Activated naive CD4-positive, alpha-beta T cell treated with anti-CD3 and anti-CD28 coated beads, Interleukin-2, amount 10 ng/mL, durations not matched to agents 7 days and 5 days (primary cell): ENCODE measurements around the gene HHLA2.

Experiments used
- CTCF ChIA-PET: fragments of 350-600 bp; sonication (Branson Sonifier 250); formaldehyde crosslinking; loops from one replicate; lab custom pipeline; 2021; ENCODE audit warnings: antibody characterized with exemption; lab: Charles Lee
- DNase-seq: peaks from one replicate; pipeline ENCODE4 v3.0.0-alpha.2; 2020
- H3K27ac Mint-ChIP-seq: one replicate; pipeline ENCODE4 v1.8.0; 2021; ENCODE audit warnings: mild to moderate bottlenecking, moderate library complexity, mixed read lengths
- H3K27me3 Mint-ChIP-seq: one replicate; pipeline ENCODE4 v1.8.0; 2021; ENCODE audit warnings: mild to moderate bottlenecking, mixed read lengths
- H3K36me3 Mint-ChIP-seq: one replicate; pipeline ENCODE4 v1.8.0; 2021; ENCODE audit warnings: mixed read lengths
- H3K4me1 Mint-ChIP-seq: one replicate; pipeline ENCODE4 v1.8.0; 2021; ENCODE audit warnings: mixed read lengths
- H3K4me3 Mint-ChIP-seq: one replicate; pipeline ENCODE4 v1.8.0; 2021; ENCODE audit warnings: mild to moderate bottlenecking, moderate library complexity, mixed read lengths
- H3K9me3 Mint-ChIP-seq: one replicate; pipeline ENCODE4 v1.8.0; 2021; ENCODE audit warnings: mixed read lengths

Gene HHLA2

DNA sequence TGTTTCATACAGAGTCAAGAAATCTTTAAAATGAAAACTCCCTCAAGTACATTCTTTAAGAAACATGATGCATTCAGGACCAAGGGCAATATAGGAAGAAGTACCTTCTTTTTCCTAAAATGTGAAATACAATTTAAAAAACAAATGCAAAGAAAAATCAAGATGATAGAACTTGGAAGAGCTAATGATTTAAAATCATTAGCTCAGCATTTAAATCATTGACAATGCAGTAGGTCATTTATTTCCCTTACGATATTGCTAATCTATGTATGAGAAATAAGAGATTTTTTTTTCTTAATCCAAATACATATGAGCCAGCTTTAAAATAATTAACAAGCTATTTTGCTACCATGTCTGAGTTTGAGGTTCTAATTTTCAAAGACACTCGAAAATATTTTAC lies 105.5 kb downstream of the HHLA2 start:
- H3K36me3 Mint-ChIP-seq: no peaks in the 10 kb centered on the region
- no peak overlapping the region for H3K27ac Mint-ChIP-seq
- peaks cover 15% of the 10 kb centered on the region for H3K27me3 Mint-ChIP-seq
- CTCF ChIA-PET: interaction anchor here (2.5 kb wide), 1 partner anchor 249 kb away, joined by 6 read pairs; no protein-coding TSS in a partner anchor
- peaks cover 6% of the 10 kb centered on the region for H3K4me1 Mint-ChIP-seq
- peaks cover 6% of the 10 kb centered on the region for H3K9me3 Mint-ChIP-seq
- DNase-seq: no peak
- no peak overlapping the region for H3K4me3 Mint-ChIP-seq

- Mint-ChIP-seq H3K27me3 (peaks cover 8% of the 10 kb centered on the region), H3K9me3 (peaks cover 6% of the 10 kb centered on the region), H3K4me1 (peaks cover 13% of the 10 kb centered on the region), H3K36me3 (no peaks in the 10 kb centered on the region), H3K4me3 (no peak overlapping the region), H3K27ac (no peak overlapping the region)
- CTCF ChIA-PET: interaction anchor here (0.7 kb wide), 1 partner anchor 10 kb away, joined by 4 read pairs; no protein-coding TSS in a partner anchor
- DNase-seq: no peak
Observed at GRCh38 chr3:108403198-108403597, 106.8 kb downstream of the HHLA2 start.

- Mint-ChIP-seq H3K4me3 (no peak overlapping the region), H3K27ac (no peak overlapping the region), H3K9me3 (peaks cover 6% of the 10 kb centered on the region), H3K36me3 (no peaks in the 10 kb centered on the region), H3K4me1 (peaks cover 13% of the 10 kb centered on the region), H3K27me3 (peaks cover 3% of the 10 kb centered on the region)
- DNase-seq: no peak
- CTCF ChIA-PET: interaction anchor here (0.7 to 3.7 kb wide), 3 partner anchors 11 to 251 kb away, joined by 4 to 27 read pairs (median 5); no protein-coding TSS in a partner anchor
Observed at GRCh38 chr3:108403686-108404345, 107.5 kb downstream of the HHLA2 start.

- DNase-seq: no peak
- no peaks in the 10 kb centered on the region for H3K36me3 Mint-ChIP-seq
- CTCF ChIA-PET: interaction anchor here (1.3 to 3.7 kb wide), 3 partner anchors 15 to 251 kb away, joined by 5 to 27 read pairs (median 5); no protein-coding TSS in a partner anchor
Observed at GRCh38 chr3:108404368-108404767, 108.0 kb downstream of the HHLA2 start.

GRCh38 chr3:108406063-108406660 lies 109.8 kb downstream of the HHLA2 start:
- Mint-ChIP-seq H3K36me3 (no peaks in the 10 kb centered on the region), H3K27me3 (peaks cover 8% of the 10 kb centered on the region), H3K27ac (no peak overlapping the region), H3K4me1 (peaks cover 13% of the 10 kb centered on the region), H3K9me3 (no peaks in the 10 kb centered on the region), H3K4me3 (no peak overlapping the region)
- CTCF ChIA-PET: interaction anchor here (1.1 to 3.7 kb wide), 5 partner anchors 250 to 470 kb away, joined by 3 to 27 read pairs (median 4); no protein-coding TSS in a partner anchor
- no peak for DNase-seq

More at GRCh38 chr3:108404368-108404767, 108.0 kb downstream of the HHLA2 start:
- Mint-ChIP-seq H3K9me3 (peaks cover 6% of the 10 kb centered on the region), H3K27ac (no peak overlapping the region), H3K4me1 (peaks cover 13% of the 10 kb centered on the region), H3K27me3 (peaks cover 4% of the 10 kb centered on the region), H3K4me3 (no peak overlapping the region)

DNA sequence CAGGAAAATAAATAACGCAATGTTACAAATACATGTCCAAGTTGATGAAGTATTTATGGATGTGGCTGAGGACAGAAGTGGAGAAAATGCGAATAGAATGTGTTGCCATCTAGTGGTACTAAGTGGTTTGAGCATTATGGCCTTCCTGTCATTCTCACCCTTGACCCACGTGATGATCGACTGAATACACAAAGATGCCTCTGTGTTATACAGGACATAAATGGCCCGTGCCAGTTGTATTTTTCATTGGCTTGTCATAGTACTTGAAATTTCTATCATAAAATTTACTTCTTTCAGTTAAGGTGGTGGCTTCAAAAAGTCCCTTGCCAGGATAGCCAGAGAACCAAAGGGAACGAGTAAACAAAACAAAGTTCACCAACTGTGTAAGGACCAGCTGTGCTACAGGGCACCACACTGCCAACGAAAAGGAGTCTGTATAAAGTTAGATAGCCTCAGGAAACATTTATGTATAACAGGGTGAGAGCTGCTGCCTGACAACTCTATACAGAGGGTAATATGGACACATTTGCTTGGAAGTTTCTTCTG lies 110.4 kb downstream of the HHLA2 start:
- Mint-ChIP-seq H3K36me3 (no peaks in the 10 kb centered on the region), H3K27me3 (peaks cover 8% of the 10 kb centered on the region), H3K27ac (no peak overlapping the region), H3K9me3 (no peaks in the 10 kb centered on the region), H3K4me1 (peaks cover 13% of the 10 kb centered on the region), H3K4me3 (no peak overlapping the region)
- no peak for DNase-seq
- CTCF ChIA-PET: interaction anchor here (0.7 to 3.7 kb wide), 5 partner anchors 15 to 254 kb away, joined by 3 to 27 read pairs (median 3); no protein-coding TSS in a partner anchor

DNA sequence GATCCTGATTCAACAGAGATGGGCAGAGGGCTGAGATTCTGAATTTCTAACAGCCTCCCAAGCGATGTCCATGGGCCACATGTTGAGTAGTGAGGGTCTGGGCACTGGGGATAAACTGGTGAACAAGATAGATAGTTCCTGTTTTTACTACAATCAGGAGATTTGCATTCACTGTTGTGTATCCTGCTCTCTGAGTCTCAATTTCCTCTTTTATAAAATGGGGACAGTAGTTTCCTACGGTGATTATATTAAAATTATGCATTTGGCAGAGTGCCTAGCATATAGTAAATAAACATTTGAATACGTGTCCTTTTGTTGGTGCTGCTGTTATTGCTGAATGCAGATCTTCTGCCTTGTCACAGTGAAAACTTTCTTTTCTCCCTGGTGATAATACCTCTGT lies 111.5 kb downstream of the HHLA2 start:
- Mint-ChIP-seq H3K4me1 (peaks cover 13% of the 10 kb centered on the region), H3K27me3 (peaks cover 8% of the 10 kb centered on the region), H3K27ac (no peak overlapping the region), H3K36me3 (peaks cover under 1% of the 10 kb centered on the region), H3K9me3 (no peaks in the 10 kb centered on the region), H3K4me3 (no peak overlapping the region)
- no peak for DNase-seq
- CTCF ChIA-PET: interaction anchor here (1.7 kb wide), 1 partner anchor 254 kb away, joined by 5 read pairs; no protein-coding TSS in a partner anchor

DNA sequence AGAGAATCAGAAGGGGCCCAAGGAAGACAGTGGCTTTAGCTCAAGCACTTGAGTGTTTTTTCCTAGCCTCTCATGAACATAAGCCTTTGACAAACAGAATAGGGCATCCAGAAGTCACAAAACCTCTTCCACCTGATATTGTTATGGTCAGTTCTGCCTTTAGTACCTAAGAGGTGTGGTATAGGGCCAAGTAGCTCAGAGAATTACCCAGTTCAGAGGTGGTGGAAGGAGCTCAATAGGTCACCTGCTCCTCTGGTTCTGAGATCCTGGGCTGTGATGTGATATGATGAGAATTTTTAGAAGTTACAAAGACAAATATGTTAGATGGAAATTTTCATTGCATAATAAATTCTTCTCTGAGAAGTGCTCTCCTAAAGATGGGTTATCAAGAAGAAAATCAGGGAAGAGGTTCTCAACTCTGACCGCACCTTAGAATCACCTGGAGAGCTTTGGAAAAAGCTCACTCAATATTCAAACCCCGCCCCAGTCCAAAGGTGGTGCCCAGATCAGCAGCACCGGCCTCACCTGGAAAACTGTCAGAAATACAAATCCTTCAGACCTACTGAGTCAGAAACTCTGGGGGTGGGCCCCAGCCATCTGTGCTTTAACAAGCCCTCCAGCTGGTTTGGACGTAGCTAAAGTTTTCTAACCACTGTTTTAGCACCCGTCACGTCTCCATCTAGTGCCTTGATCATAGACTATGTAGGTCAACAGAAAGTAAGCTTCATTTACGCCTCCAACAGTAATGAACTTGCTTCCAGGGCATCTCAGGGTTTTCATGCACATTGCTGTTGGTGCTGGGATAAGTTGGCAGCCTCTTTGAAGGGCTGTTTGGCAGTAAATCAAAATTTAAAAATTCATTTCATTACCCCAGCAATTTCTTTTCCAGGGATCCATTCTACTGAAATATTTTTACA lies 112.8 kb downstream of the HHLA2 start:
- H3K27ac Mint-ChIP-seq: no peak overlapping the region
- peaks cover 1% of the 10 kb centered on the region for H3K36me3 Mint-ChIP-seq
- H3K4me3 Mint-ChIP-seq: no peak overlapping the region
- H3K27me3 Mint-ChIP-seq: peaks cover 8% of the 10 kb centered on the region
- H3K9me3 Mint-ChIP-seq: no peaks in the 10 kb centered on the region
- CTCF ChIA-PET: interaction anchor here (0.7 to 1.7 kb wide), 3 partner anchors 138 to 470 kb away, joined by 3 to 5 read pairs (median 3); no protein-coding TSS in a partner anchor
- peaks cover 13% of the 10 kb centered on the region for H3K4me1 Mint-ChIP-seq
- DNase-seq: no peak

GRCh38 chr3:108409800-108410178 lies 113.4 kb downstream of the HHLA2 start:
- Mint-ChIP-seq H3K36me3 (peaks cover 1% of the 10 kb centered on the region), H3K4me3 (no peak overlapping the region), H3K4me1 (peaks cover 13% of the 10 kb centered on the region), H3K27me3 (peaks cover 8% of the 10 kb centered on the region), H3K9me3 (no peaks in the 10 kb centered on the region), H3K27ac (no peak overlapping the region)
- CTCF ChIA-PET: interaction anchor here (0.7 to 1.7 kb wide), 2 partner anchors 138 to 256 kb away, joined by 3 to 5 read pairs; no protein-coding TSS in a partner anchor
- no peak for DNase-seq

- DNase-seq: no peak
- CTCF ChIA-PET: interaction anchor here (0.7 to 1.3 kb wide), 2 partner anchors 38 to 258 kb away, joined by 3 to 5 read pairs; no protein-coding TSS in a partner anchor
- Mint-ChIP-seq H3K27me3 (peaks cover 8% of the 10 kb centered on the region), H3K4me1 (peaks cover 13% of the 10 kb centered on the region), H3K9me3 (no peaks in the 10 kb centered on the region), H3K27ac (no peak overlapping the region), H3K4me3 (no peak overlapping the region), H3K36me3 (peaks cover 1% of the 10 kb centered on the region)
Observed at GRCh38 chr3:108410531-108410984, 114.2 kb downstream of the HHLA2 start.

DNA sequence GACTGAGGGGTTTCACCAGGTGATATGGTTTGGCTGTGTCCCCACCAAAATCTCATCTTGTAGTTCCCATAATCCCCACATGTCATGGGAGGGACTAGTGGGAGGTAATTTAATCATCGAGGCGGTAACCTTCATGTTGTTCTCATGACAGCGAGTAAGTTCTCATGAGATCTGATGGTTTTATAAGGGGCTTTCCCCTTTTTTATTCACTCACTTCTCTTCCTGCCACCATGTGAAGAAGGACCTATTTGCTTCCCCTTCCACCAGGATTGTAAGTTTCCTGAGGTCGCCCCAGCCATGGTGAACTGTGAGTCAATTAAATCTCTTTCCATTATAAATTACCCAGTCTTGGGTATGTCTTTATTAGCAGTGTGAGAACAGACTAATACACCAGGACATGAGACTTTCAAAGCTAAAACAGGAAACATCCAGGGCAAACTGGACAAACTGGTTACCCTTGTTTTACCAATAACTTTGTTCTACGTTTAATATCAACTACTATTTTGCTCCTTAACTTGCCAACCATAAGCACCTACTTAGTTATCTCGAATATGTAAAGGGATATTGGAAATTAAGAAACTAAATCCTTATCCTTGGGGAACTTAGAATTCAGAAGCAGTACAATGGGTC lies 115.9 kb downstream of the HHLA2 start:
- Mint-ChIP-seq H3K36me3 (peaks cover 1% of the 10 kb centered on the region), H3K27ac (no peak overlapping the region), H3K4me3 (no peak overlapping the region), H3K27me3 (peaks cover 13% of the 10 kb centered on the region), H3K9me3 (no peaks in the 10 kb centered on the region), H3K4me1 (peaks cover 3% of the 10 kb centered on the region)
- CTCF ChIA-PET: no interaction called here
- DNase-seq: no peak

GRCh38 chr3:108414007-108414406 lies 117.7 kb downstream of the HHLA2 start:
- no peak for DNase-seq
- no peak overlapping the region for H3K4me3 Mint-ChIP-seq
- CTCF ChIA-PET: no interaction called here
- no peaks in the 10 kb centered on the region for H3K9me3 Mint-ChIP-seq
- H3K4me1 Mint-ChIP-seq: no peaks in the 10 kb centered on the region
- no peak overlapping the region for H3K27ac Mint-ChIP-seq
- peaks cover 13% of the 10 kb centered on the region for H3K27me3 Mint-ChIP-seq
- H3K36me3 Mint-ChIP-seq: peaks cover 1% of the 10 kb centered on the region

- H3K9me3 Mint-ChIP-seq: no peaks in the 10 kb centered on the region
- H3K4me1 Mint-ChIP-seq: no peaks in the 10 kb centered on the region
- peaks cover 7% of the 10 kb centered on the region for H3K27me3 Mint-ChIP-seq
- CTCF ChIA-PET: no interaction called here
- no peak overlapping the region for H3K27ac Mint-ChIP-seq
- DNase-seq: no peak
- H3K36me3 Mint-ChIP-seq: peaks cover 1% of the 10 kb centered on the region
- H3K4me3 Mint-ChIP-seq: no peak overlapping the region
Observed at GRCh38 chr3:108415661-108416060, 119.3 kb downstream of the HHLA2 start.
